ENCODE data around the gene ZNF846. TPM values are rescaled to one million over a fixed set of nuclear protein-coding genes. Genes with fewer than 3 reads are reported as not detected.

Gene ZNF846
- total and polyA plus RNA-seq, 9 of the 15 experiments (the other 6 are each of a cell fraction or from before 2014, with no cell fraction given), result 4.1 to 8.7 (median 7.8) TPM

GRCh38 chr19:9741476-9742171 is 26.9 kb downstream of the ZNF846 start:
- POLR2A ChIA-PET, result no interaction called here

More at GRCh38 chr19:9741476-9742171, 26.9 kb downstream of the ZNF846 start:
- Histone ChIP-seq H3K9me1 (ENCODE audit: control insufficient read depth, insufficient read depth, low read length) (no peaks in the 10 kb centered on the region), H3K4me3 (no peak overlapping the region), H2AFZ (ENCODE audit: low read depth, low read length) (no peak overlapping the region), H4K20me1 (replicated peaks; ENCODE audit: control insufficient read depth, insufficient read depth, low read length) (no peaks in the 10 kb centered on the region), H3K9me3 (replicated peaks; ENCODE audit: control insufficient read depth, insufficient read depth, low read depth, low read length) (peaks cover 2% of the 10 kb centered on the region; the same call in 1 of the 2 replicates), H3K36me3 (ENCODE audit: control insufficient read depth, insufficient read depth, low read length) (no peaks in the 10 kb centered on the region), H3K79me2 (ENCODE audit: control insufficient read depth, insufficient read depth, low read length) (no peaks in the 10 kb centered on the region), H3K9ac (ENCODE audit: insufficient read depth in 1 of 2, low read depth in 2 of 2, low read length in 2 of 2) (no peak overlapping the region), H3K27ac (ENCODE audit: extremely low read depth, low read depth, low read length) (no peak overlapping the region), H3K27me3 (ENCODE audit: control insufficient read depth in 2 of 2, insufficient read depth in 2 of 2, low read length in 2 of 2) (no peaks in the 10 kb centered on the region; a peak in 1 of 5 replicates), H3K4me2 (ENCODE audit: insufficient read depth, low read length) (no peak overlapping the region), H3K4me1 (replicated peaks in 1 of 2; ENCODE audit: control insufficient read depth in 2 of 2, insufficient read depth in 2 of 2, low read length in 2 of 2) (no peaks in the 10 kb centered on the region)
- WGBS (ENCODE audit: insufficient coverage, low coverage, missing lambda C conversion rate), result 4% methylated on average over 5 of the region's 5 CpGs
- intact Hi-C loops (cut with micrococcal nuclease), result no loop called here
- ATAC-seq, result no peak
- TF ChIP-seq TRIM28 (IDR thresholded peaks at IDR 0.05) (peak; percentile 75), ZNF57 (CRISPR knock-in tag; IDR thresholded peaks at IDR 0.05) (peak; percentile 99), CBX5 (IDR thresholded peaks at IDR 0.05; ENCODE audit: borderline replicate concordance, low read depth) (peak; percentile 69; the same call in 1 of the 2 replicates), HINFP (tag; conservative IDR thresholded peaks at IDR 0.05; ENCODE audit: low read depth) (no peak), E2F1 (CRISPR knock-in tag; IDR thresholded peaks at IDR 0.05) (no peak), TRIM24 (IDR thresholded peaks at IDR 0.05) (peak in 1 of 2 experiments; percentile 54; a peak in 1 of 4 replicates), CBX3 (IDR thresholded peaks at IDR 0.05; ENCODE audit: borderline replicate concordance in 1 of 2, low read length in 2 of 2) (peak in 1 of 2 experiments; percentile 50; a peak in 1 of 3 replicates), RNF219 (CRISPR knock-in tag; IDR thresholded peaks at IDR 0.05) (no peak)
- no peak for FAIRE-seq
- BruUV-seq (replicated peaks), result no TSS peak
- in situ Hi-C loops (cut with MboI), result no loop called here
- DNase-seq (ENCODE audit: extremely low read depth in 1 of 4, low spot score in 3 of 4), result no peak
- CTCF ChIA-PET (ENCODE audit: low intra/inter-chr PET ratio), result no interaction called here

Measured in K562 (cell line).